GM12874 (cell line): ENCODE results near the gene CNP.

ENCODE experiments used
- CTCF ChIP-seq: IDR thresholded peaks from 2 replicates; pipeline ENCODE4 v1.5.1; 2011; ENCODE audit warnings: low read depth, mild to moderate bottlenecking, control low read depth, low read length, moderate library complexity; ENCODE audit not compliant: insufficient read depth

CNP gene

GRCh38 chr17:41948762-41949460 lies 17.7 kb upstream of the CNP start:
- TF ChIP-seq CTCF: no peak

GRCh38 chr17:41956522-41956921 lies 10.1 kb upstream of the CNP start:
- TF ChIP-seq CTCF: no peak

GRCh38 chr17:41957031-41957868 lies 9.3 kb upstream of the CNP start:
- no peak for TF ChIP-seq CTCF

GRCh38 chr17:41957869-41958439 lies 8.6 kb upstream of the CNP start:
- no peak for TF ChIP-seq CTCF

- TF ChIP-seq CTCF: no peak
These were observed 7.6 kb upstream of the CNP start for GRCh38 chr17:41959030-41959335.

- TF ChIP-seq CTCF: peak; percentile 49
These were observed 7.1 kb upstream of the CNP start for GRCh38 chr17:41959336-41960095.

- no peak for TF ChIP-seq CTCF
These were observed 4.5 kb upstream of the CNP start for GRCh38 chr17:41962111-41962510.
